Measurements from ENCODE around the gene RNF19B.

RNF19B gene

GRCh38 chr1:32947669-32948389 lies 16.8 kb downstream of the RNF19B start:
- H3K4me3 ChIP-seq (replicated peaks; ENCODE audit: low read depth, low read length): no peak overlapping the region
- TF ChIP-seq, protein P1, sequence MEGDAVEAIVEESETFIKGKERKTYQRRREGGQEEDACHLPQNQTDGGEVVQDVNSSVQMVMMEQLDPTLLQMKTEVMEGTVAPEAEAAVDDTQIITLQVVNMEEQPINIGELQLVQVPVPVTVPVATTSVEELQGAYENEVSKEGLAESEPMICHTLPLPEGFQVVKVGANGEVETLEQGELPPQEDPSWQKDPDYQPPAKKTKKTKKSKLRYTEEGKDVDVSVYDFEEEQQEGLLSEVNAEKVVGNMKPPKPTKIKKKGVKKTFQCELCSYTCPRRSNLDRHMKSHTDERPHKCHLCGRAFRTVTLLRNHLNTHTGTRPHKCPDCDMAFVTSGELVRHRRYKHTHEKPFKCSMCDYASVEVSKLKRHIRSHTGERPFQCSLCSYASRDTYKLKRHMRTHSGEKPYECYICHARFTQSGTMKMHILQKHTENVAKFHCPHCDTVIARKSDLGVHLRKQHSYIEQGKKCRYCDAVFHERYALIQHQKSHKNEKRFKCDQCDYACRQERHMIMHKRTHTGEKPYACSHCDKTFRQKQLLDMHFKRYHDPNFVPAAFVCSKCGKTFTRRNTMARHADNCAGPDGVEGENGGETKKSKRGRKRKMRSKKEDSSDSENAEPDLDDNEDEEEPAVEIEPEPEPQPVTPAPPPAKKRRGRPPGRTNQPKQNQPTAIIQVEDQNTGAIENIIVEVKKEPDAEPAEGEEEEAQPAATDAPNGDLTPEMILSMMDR (IDR thresholded peaks at IDR 0.05; ENCODE audit: low read length, missing control alignments): no peak
- no peak for DNase-seq (ENCODE audit: low read depth)

GRCh38 chr1:32946413-32946812 lies 18.2 kb downstream of the RNF19B start:
- no peak overlapping the region for H3K4me3 ChIP-seq (replicated peaks; ENCODE audit: low read depth, low read length)
- TF ChIP-seq, protein P1 (IDR thresholded peaks at IDR 0.05; ENCODE audit: low read length, missing control alignments): no peak
- DNase-seq (ENCODE audit: low read depth): no peak

GRCh38 chr1:32944180-32944579 lies 20.4 kb downstream of the RNF19B start:
- TF ChIP-seq, protein P1 (IDR thresholded peaks at IDR 0.05; ENCODE audit: low read length, missing control alignments): no peak
- H3K4me3 ChIP-seq (replicated peaks; ENCODE audit: low read depth, low read length): no peak overlapping the region
- no peak for DNase-seq (ENCODE audit: low read depth)

DNA sequence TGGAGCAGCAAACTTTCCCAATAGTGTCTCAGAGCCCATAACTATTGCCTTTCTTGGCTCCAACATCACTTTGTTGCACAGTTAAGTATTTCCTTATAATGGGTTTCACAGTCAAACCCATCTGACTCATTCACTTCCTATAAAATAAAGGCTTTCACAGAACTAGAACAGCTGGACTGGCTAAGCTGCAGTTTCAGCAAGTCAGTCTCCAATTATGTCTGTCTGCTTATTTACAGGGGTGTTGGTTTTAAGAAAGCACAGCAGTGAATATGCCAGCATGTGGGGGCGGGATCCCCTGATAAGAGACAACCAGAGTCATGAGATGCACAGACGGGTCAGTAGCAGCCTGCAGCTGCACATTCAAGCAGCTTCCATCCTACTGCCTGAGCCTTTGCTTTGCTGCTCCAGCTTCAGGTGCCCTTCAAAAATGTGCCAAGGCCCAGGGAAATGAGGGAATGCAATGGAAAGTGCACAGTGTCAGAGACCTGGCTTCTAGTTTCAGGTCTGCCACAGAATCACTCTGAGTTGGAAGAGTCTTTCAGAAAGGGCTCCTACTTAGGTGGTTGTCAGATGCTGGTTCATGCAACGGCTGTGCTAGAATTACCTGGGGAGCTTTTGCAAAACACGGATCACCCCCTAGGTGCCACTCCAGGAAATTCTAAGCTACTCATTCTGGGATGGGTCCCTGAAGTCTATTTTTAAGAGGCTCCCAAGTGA lies 24.8 kb downstream of the RNF19B start:
- TF ChIP-seq, protein P1 (IDR thresholded peaks at IDR 0.05; ENCODE audit: low read length, missing control alignments): no peak
- peak; percentile 93 for DNase-seq (ENCODE audit: low read depth)

DNA sequence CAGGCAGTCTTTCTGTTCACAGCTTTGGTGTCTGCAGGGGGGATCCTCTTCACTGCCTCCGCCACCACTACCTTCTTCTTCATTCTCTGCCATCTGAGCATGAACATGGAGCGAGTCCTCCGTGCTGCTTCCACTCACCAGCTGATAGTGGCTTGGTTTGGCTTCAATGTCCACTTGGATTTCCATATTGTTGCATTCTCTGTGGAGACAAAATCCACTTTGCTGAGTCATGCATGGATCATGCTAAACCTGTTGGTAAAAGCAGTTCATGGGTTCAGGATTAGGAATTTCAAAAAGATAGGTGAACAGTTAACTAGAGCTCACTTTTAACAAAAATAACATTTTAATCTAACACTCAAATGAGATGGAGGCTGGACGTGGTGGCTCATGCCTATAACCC lies 27.5 kb downstream of the RNF19B start:
- no peak for DNase-seq (ENCODE audit: low read depth)
- TF ChIP-seq, protein P1 (IDR thresholded peaks at IDR 0.05; ENCODE audit: low read length, missing control alignments): no peak

More for the DNA sequence above, 24.8 kb downstream of the RNF19B start:
- H3K4me3 ChIP-seq (replicated peaks; ENCODE audit: low read depth, low read length): no peak overlapping the region

DNA sequence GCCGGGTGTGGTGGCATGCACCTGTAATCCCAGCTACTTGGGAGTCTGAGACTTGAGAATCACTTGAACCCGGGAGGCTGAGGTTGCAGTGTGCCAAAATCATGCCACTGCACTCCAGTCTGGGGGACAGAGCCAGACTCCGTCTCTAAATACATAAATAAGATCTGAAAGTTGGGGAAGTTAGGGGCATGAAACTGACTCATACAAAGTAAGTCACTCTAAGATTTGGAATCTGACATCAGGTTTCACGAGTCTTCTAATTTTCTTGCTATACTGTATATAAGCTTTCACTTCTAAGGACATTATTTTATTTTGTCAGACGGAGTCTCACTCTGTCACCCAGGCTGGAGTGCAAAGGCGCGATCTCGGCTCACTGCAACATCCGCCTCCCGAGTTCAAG lies 30.1 kb downstream of the RNF19B start:
- no peak for DNase-seq (ENCODE audit: low read depth)
- TF ChIP-seq, protein P1 (IDR thresholded peaks at IDR 0.05; ENCODE audit: low read length, missing control alignments): no peak
- H3K4me3 ChIP-seq (replicated peaks; ENCODE audit: low read depth, low read length): no peak overlapping the region

More for the DNA sequence above, 27.5 kb downstream of the RNF19B start:
- H3K4me3 ChIP-seq (replicated peaks; ENCODE audit: low read depth, low read length): no peak overlapping the region
